GM10266 (cell line): ENCODE data around the gene MANSC1.

Source experiments
- DNase-seq: peaks from one replicate; pipeline ENCODE4 v3.0.0; 2012; ENCODE audit errors: extremely low spot score
- CTCF ChIP-seq: IDR thresholded peaks from 2 replicates; pipeline ENCODE4 v1.5.1; 2012; ENCODE audit warnings: mild to moderate bottlenecking, low read depth; ENCODE audit not compliant: control insufficient read depth, insufficient read depth; ENCODE audit errors: missing control alignments

Gene MANSC1

GRCh38 chr12:12333407-12334366, 16.4 kb downstream of the MANSC1 start:
- no peak for TF ChIP-seq CTCF
- no peak for DNase-seq

GRCh38 chr12:12331896-12332295, 18.1 kb downstream of the MANSC1 start:
- no peak for DNase-seq
- TF ChIP-seq CTCF: no peak

GRCh38 chr12:12331244-12331771, 18.7 kb downstream of the MANSC1 start:
- no peak for DNase-seq
- TF ChIP-seq CTCF: no peak

- peak; percentile 67 for TF ChIP-seq CTCF
- peak; percentile 69 for DNase-seq
Measured at GRCh38 chr12:12327802-12328201, 22.2 kb downstream of the MANSC1 start.

- no peak for DNase-seq
- no peak for TF ChIP-seq CTCF
Measured at GRCh38 chr12:12326262-12326661, 23.8 kb downstream of the MANSC1 start.

- no peak for DNase-seq
- no peak for TF ChIP-seq CTCF
Measured at GRCh38 chr12:12323591-12323990, 26.5 kb downstream of the MANSC1 start.

- no peak for TF ChIP-seq CTCF
- DNase-seq: no peak
Measured at GRCh38 chr12:12323118-12323517, 26.9 kb downstream of the MANSC1 start.
